K562 (cell line): ENCODE measurements around the gene AGT.

Source experiments
- CREB5 ChIP-seq: fragments of 250-450 bp; sonication (Bioruptor Pico); IDR thresholded peaks from 2 replicates; pipeline ENCODE4 v1.5.0; 2020; ENCODE audit warnings: mild to moderate bottlenecking
- CTCF ChIP-seq, 3 experiments: IDR thresholded peaks in 2 of 3; conservative IDR thresholded peaks in 1 of 3; 2 replicates each; pipeline ENCODE4 v1.5.1; 2011 to 2012; ENCODE audit warnings: low read length in 3 of 3, mild to moderate bottlenecking in 3 of 3, control low read depth in 2 of 3, improper control_type of control experiment in 1 of 3, inconsistent platforms in 1 of 3, low read depth in 1 of 3, mixed read lengths in 1 of 3, moderate library complexity in 1 of 3; ENCODE audit not compliant: insufficient read depth in 2 of 3
- ETV6 ChIP-seq, 3 experiments: fragments of 150-350 bp in 1 of 3; sonication (generic) in 1 of 3; formaldehyde crosslinking in 1 of 3; IDR thresholded peaks; 2 replicates each; pipeline versions ENCODE4 v1.6.1 to v1.8.0; 2014 to 2022; ENCODE audit warnings: borderline replicate concordance in 2 of 3, low read depth in 2 of 3, antibody characterized with exemption in 1 of 3, low read length in 1 of 3, mild to moderate bottlenecking in 1 of 3, missing genetic modification reagents in 1 of 3
- HDAC6 ChIP-seq: IDR thresholded peaks from 2 replicates; pipeline ENCODE4 v1.6.1; 2012; ENCODE audit warnings: low read depth, mild to moderate bottlenecking, control low read depth, inconsistent platforms, low read length, moderate library complexity
- JUN ChIP-seq, 2 experiments: sonication (generic) in 1 of 2; formaldehyde crosslinking in 1 of 2; IDR thresholded peaks; 2 replicates each; pipeline versions ENCODE4 v1.6.1 to v1.8.0; 2012 to 2022; ENCODE audit warnings: borderline replicate concordance in 2 of 2, mild to moderate bottlenecking in 2 of 2, improper control_type of control experiment in 1 of 2, low read depth in 1 of 2, low read length in 1 of 2, missing genetic modification reagents in 1 of 2
- MCM7 ChIP-seq, 2 experiments: fragments of 450-650 bp; IDR thresholded peaks; 2 replicates each; pipeline ENCODE4 v1.6.1; 2016 to 2018
- PTBP1 ChIP-seq: fragments of 200-400 bp; formaldehyde crosslinking; IDR thresholded peaks from 2 replicates; pipeline ENCODE4 v1.6.1; 2017; ENCODE audit warnings: low read depth, low read length
- RAD21 ChIP-seq, 2 experiments: fragments of 250-450 bp in 1 of 2; fragments of 450-650 bp in 1 of 2; sonication (Bioruptor Pico) in 1 of 2; formaldehyde crosslinking in 1 of 2; IDR thresholded peaks in 1 of 2; conservative IDR thresholded peaks in 1 of 2; 2 replicates each; pipeline versions ENCODE4 v1.4.0 to v1.8.0; 2020 to 2022; ENCODE audit warnings: mild to moderate bottlenecking in 2 of 2, moderate library complexity in 1 of 2
- SAFB2 ChIP-seq: fragments of 200-400 bp; formaldehyde crosslinking; IDR thresholded peaks from 2 replicates; pipeline ENCODE4 v1.6.1; 2018; ENCODE audit warnings: borderline replicate concordance, low read length, low read depth, moderate library complexity; ENCODE audit not compliant: severe bottlenecking
- ZBED1 ChIP-seq: IDR thresholded peaks from 2 replicates; pipeline ENCODE4 v1.6.1; 2014
- ZFP36 ChIP-seq: fragments of 150-350 bp; IDR thresholded peaks from 2 replicates; pipeline ENCODE4 v1.6.1; 2018; ENCODE audit warnings: low read length, low read depth; ENCODE audit not compliant: partially characterized antibody
- ZNF24 ChIP-seq: fragments of 450-650 bp; IDR thresholded peaks from 2 replicates; pipeline ENCODE4 v1.6.1; 2016

- TF ChIP-seq ZFP36 = no peak
- TF ChIP-seq JUN (IDR thresholded peaks at IDR 0.05; ENCODE audit: borderline replicate concordance, low read depth, low read length) = no peak
- no peak for TF ChIP-seq JUN (CRISPR knock-in tag; IDR thresholded peaks at IDR 0.05; ENCODE audit: borderline replicate concordance)
- TF ChIP-seq ZNF24 = no peak
- TF ChIP-seq PTBP1 = no peak
- TF ChIP-seq SAFB2 = no peak
- no peak for TF ChIP-seq ZBED1
- TF ChIP-seq CREB5 = no peak
- TF ChIP-seq MCM7 (IDR thresholded peaks at IDR 0.05) = no peak
- TF ChIP-seq ETV6 (IDR thresholded peaks at IDR 0.05; ENCODE audit: borderline replicate concordance in 1 of 2, low read depth in 2 of 2, low read length in 1 of 2) = no peak
- no peak for TF ChIP-seq ETV6 (CRISPR knock-in tag; IDR thresholded peaks at IDR 0.05; ENCODE audit: borderline replicate concordance)
- no peak for TF ChIP-seq HDAC6
- no peak for TF ChIP-seq RAD21 (CRISPR knock-in tag; conservative IDR thresholded peaks at IDR 0.05 in 1 of 2, IDR thresholded peaks at IDR 0.05 in 1 of 2)
- no peak for TF ChIP-seq CTCF (IDR thresholded peaks at IDR 0.05 in 2 of 3, conservative IDR thresholded peaks at IDR 0.05 in 1 of 3; ENCODE audit: insufficient read depth in 2 of 3, low read depth in 1 of 3, low read length in 3 of 3)
These were observed 13.8 kb downstream of the AGT start for GRCh38 chr1:230700132-230700531.
